Measurements from ENCODE around the gene AUH. TPM values are rescaled to one million over a fixed set of nuclear protein-coding genes. Genes with fewer than 3 reads are reported as not detected.
A peak's percentile ranks its signal among the peaks of the same experiment; 100 is the strongest.

The AUH gene
- total RNA-seq, 1 donor, result 13.4 TPM

- DNase-seq (ENCODE audit: low read depth), result no peak
- no peak for TF ChIP-seq CTCF (IDR thresholded peaks at IDR 0.05; ENCODE audit: insufficient read depth, low read depth, low read length)
Measured at GRCh38 chr9:91303741-91304415, 57.8 kb downstream of the AUH start.

GRCh38 chr9:91302831-91303230, 58.9 kb downstream of the AUH start:
- TF ChIP-seq CTCF (IDR thresholded peaks at IDR 0.05; ENCODE audit: insufficient read depth, low read depth, low read length), result no peak

More at GRCh38 chr9:91303741-91304415, 57.8 kb downstream of the AUH start:
- H3K4me3 ChIP-seq (ENCODE audit: low read depth, low read length), result no peak overlapping the region

GRCh38 chr9:91301161-91301560, 60.6 kb downstream of the AUH start:
- TF ChIP-seq CTCF (IDR thresholded peaks at IDR 0.05; ENCODE audit: insufficient read depth, low read depth, low read length), result no peak
- no peak overlapping the region for H3K4me3 ChIP-seq (ENCODE audit: low read depth, low read length)
- DNase-seq (ENCODE audit: low read depth), result peak; percentile 59

More at GRCh38 chr9:91302831-91303230, 58.9 kb downstream of the AUH start:
- no peak overlapping the region for H3K4me3 ChIP-seq (ENCODE audit: low read depth, low read length)
- peak; percentile 82 for DNase-seq (ENCODE audit: low read depth)

GRCh38 chr9:91298311-91298710, 63.4 kb downstream of the AUH start:
- DNase-seq (ENCODE audit: low read depth), result peak; percentile 79
- TF ChIP-seq CTCF (IDR thresholded peaks at IDR 0.05; ENCODE audit: insufficient read depth, low read depth, low read length), result no peak
- no peak overlapping the region for H3K4me3 ChIP-seq (ENCODE audit: low read depth, low read length)

GRCh38 chr9:91297306-91297705, 64.4 kb downstream of the AUH start:
- no peak for DNase-seq (ENCODE audit: low read depth)
- no peak for TF ChIP-seq CTCF (IDR thresholded peaks at IDR 0.05; ENCODE audit: insufficient read depth, low read depth, low read length)
- no peak overlapping the region for H3K4me3 ChIP-seq (ENCODE audit: low read depth, low read length)

GRCh38 chr9:91296354-91296753, 65.4 kb downstream of the AUH start:
- TF ChIP-seq CTCF (IDR thresholded peaks at IDR 0.05; ENCODE audit: insufficient read depth, low read depth, low read length), result no peak
- DNase-seq (ENCODE audit: low read depth), result no peak
- H3K4me3 ChIP-seq (ENCODE audit: low read depth, low read length), result no peak overlapping the region

GRCh38 chr9:91295357-91295756, 66.4 kb downstream of the AUH start:
- no peak for TF ChIP-seq CTCF (IDR thresholded peaks at IDR 0.05; ENCODE audit: insufficient read depth, low read depth, low read length)
- no peak for DNase-seq (ENCODE audit: low read depth)
- no peak overlapping the region for H3K4me3 ChIP-seq (ENCODE audit: low read depth, low read length)
